Measurements from ENCODE around the gene TRIM45.

DNA sequence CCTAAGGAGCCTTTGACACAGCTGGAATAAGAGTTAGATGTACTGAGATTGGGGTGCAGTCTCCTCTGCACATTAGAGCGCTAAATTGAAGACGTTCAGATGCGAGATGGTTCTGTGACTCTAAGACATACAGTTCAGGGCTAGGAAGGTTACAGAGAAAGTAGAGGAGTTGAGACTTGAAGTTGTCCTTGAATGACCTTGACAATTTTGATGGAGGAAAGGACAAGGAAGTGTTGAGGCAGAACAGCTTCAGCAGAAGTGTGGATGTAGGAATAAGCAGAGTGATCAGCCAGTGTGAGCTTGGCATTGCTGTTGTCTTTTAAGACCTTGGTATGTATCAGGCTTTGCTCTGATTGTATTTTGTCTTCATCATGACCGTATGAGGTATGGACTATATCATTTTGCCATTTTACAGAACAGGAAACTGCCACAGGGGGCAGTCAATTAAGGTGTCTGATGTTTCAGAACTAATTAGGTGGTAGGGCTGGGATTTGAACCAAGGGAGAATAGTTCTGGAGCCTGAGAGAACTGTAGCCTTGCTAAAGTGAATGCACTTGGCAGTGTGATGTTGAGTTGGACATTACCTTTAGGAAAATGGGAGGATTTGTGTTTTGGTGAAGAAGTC lies 52.2 kb downstream of the TRIM45 start:
- TF ChIP-seq, protein P1, sequence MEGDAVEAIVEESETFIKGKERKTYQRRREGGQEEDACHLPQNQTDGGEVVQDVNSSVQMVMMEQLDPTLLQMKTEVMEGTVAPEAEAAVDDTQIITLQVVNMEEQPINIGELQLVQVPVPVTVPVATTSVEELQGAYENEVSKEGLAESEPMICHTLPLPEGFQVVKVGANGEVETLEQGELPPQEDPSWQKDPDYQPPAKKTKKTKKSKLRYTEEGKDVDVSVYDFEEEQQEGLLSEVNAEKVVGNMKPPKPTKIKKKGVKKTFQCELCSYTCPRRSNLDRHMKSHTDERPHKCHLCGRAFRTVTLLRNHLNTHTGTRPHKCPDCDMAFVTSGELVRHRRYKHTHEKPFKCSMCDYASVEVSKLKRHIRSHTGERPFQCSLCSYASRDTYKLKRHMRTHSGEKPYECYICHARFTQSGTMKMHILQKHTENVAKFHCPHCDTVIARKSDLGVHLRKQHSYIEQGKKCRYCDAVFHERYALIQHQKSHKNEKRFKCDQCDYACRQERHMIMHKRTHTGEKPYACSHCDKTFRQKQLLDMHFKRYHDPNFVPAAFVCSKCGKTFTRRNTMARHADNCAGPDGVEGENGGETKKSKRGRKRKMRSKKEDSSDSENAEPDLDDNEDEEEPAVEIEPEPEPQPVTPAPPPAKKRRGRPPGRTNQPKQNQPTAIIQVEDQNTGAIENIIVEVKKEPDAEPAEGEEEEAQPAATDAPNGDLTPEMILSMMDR (IDR thresholded peaks at IDR 0.05; ENCODE audit: insufficient read depth, low read depth, low read length): no peak
- TF ChIP-seq EZH2 (IDR thresholded peaks at IDR 0.05; ENCODE audit: insufficient read depth, low read length): no peak

Data from astrocyte (in vitro differentiated cells and primary cell).